ENCODE measurements around the gene SNRNP48. TPM values are rescaled to one million over a fixed set of nuclear protein-coding genes. Genes with fewer than 3 reads are reported as not detected.
A peak's percentile ranks its signal among the peaks of the same experiment; 100 is the strongest.

The SNRNP48 gene
- total RNA-seq, 1 experiment from 2014 or later: 17.6 TPM

- TF ChIP-seq ZNF532 (CRISPR knock-in tag; IDR thresholded peaks at IDR 0.05; ENCODE audit: borderline replicate concordance) (no peak), ETV6 (CRISPR knock-in tag; IDR thresholded peaks at IDR 0.05) (peak; percentile 22; the same call in 1 of the 2 replicates), TEAD1 (CRISPR knock-in tag; IDR thresholded peaks at IDR 0.05) (peak; percentile 17), NR3C1 (CRISPR knock-in tag; conservative IDR thresholded peaks at IDR 0.05; ENCODE audit: low read depth) (0 out of 2 replicates have a peak, but pooled peaks have one; percentile 72), SP1 (CRISPR knock-in tag; conservative IDR thresholded peaks at IDR 0.05) (peak; percentile 17; the same call in 1 of the 2 replicates), SMAD3 (CRISPR knock-in tag; IDR thresholded peaks at IDR 0.05; ENCODE audit: borderline replicate concordance) (0 out of 2 replicates have a peak, but pooled peaks have one; percentile 52), ZBTB21 (CRISPR knock-in tag; IDR thresholded peaks at IDR 0.05; ENCODE audit: borderline replicate concordance) (no peak), ESRRA (CRISPR knock-in tag; IDR thresholded peaks at IDR 0.05; ENCODE audit: borderline replicate concordance) (0 out of 2 replicates have a peak, but pooled peaks have one; percentile 15), MYBL2 (CRISPR knock-in tag; IDR thresholded peaks at IDR 0.05) (peak; percentile 33; the same call in 1 of the 2 replicates), FOXP4 (CRISPR knock-in tag; IDR thresholded peaks at IDR 0.05) (0 out of 2 replicates have a peak, but pooled peaks have one; percentile 34), PREB (CRISPR knock-in tag; IDR thresholded peaks at IDR 0.05; ENCODE audit: borderline replicate concordance) (no peak), PRDM15 (CRISPR knock-in tag; IDR thresholded peaks at IDR 0.05) (peak; percentile 74), PRRX2 (CRISPR knock-in tag; IDR thresholded peaks at IDR 0.05) (no peak), HMGXB4 (CRISPR knock-in tag; IDR thresholded peaks at IDR 0.05) (peak; percentile 91)
Measured at GRCh38 chr6:7541175-7542064, 48.6 kb upstream of the SNRNP48 start, which contains the start of gene DSP (continued).
